Heart right ventricle (tissue), 16 donors: ENCODE results near the gene MTPN. TPM values are rescaled to one million over a fixed set of nuclear protein-coding genes. Genes with fewer than 3 reads are reported as not detected.

Source experiments
- ATAC-seq, 8 donors: fragments of 200-7000 bp; cut with Tn5 transposase; one replicate each; pipeline ENCODE4 v1.9.1; 2020; ENCODE audit warnings: mild to moderate bottlenecking in 8 of 8, moderate library complexity in 8 of 8, moderate number of reproducible peaks in 1 of 8
- DNase-seq, 2 donors: peaks; one replicate each; pipeline ENCODE4 v3.0.0-alpha.2; 2020
- H3K27ac ChIP-seq, 10 donors: fragments of 200-600 bp; sonication (generic) in 2 of 10; one replicate each; pipeline versions ENCODE4 v1.5.0 to v1.8.0; 2020 to 2022; ENCODE audit warnings: mild to moderate bottlenecking in 3 of 10
- H3K27me3 ChIP-seq, 7 donors: fragments of 200-600 bp; one replicate each; pipeline ENCODE4 v1.8.0; 2021 to 2022; ENCODE audit warnings: mild to moderate bottlenecking in 2 of 7
- H3K36me3 ChIP-seq, 9 donors: fragments of 200-600 bp; sonication (generic) in 1 of 9; one replicate each; pipeline versions ENCODE4 v1.5.0 to v1.8.0; 2020 to 2022; ENCODE audit warnings: mild to moderate bottlenecking in 2 of 9
- H3K4me1 ChIP-seq, 9 donors: fragments of 200-600 bp; sonication (generic) in 1 of 9; one replicate each; pipeline versions ENCODE4 v1.5.0 to v1.8.0; 2020 to 2022; ENCODE audit warnings: mild to moderate bottlenecking in 4 of 9
- H3K4me3 ChIP-seq, 10 donors: fragments of 200-600 bp; sonication (generic) in 2 of 10; one replicate each; pipeline versions ENCODE4 v1.5.0 to v1.8.0; 2020 to 2022; ENCODE audit warnings: mild to moderate bottlenecking in 7 of 10, moderate library complexity in 2 of 10
- H3K9me3 ChIP-seq, 11 donors: fragments of 200-600 bp in 10 of 11; sonication (generic) in 2 of 11; one replicate each; pipeline versions ENCODE4 v1.5.0 to v1.8.0; 2013 to 2022; ENCODE audit warnings: mild to moderate bottlenecking in 2 of 11, control low read depth in 1 of 11, moderate library complexity in 1 of 11
- WGBS, 2 donors: extraction: QIAGEN DNeasy Blood & Tissue Kit; methylation state at CpG; one replicate each; pipeline ENCODE4 v1.1.7; 2013; ENCODE audit warnings: inconsistent platforms in 1 of 2; 5-methylcytosine and 5-hydroxymethylcytosine counted together
- intact Hi-C, 10 donors: fragments of 100-400 bp; cut with DNase I; formaldehyde crosslinking; loops; one replicate each; pipeline versions ENCODE4 v1.11.1 to v1.14.2; 2022
- polyA plus RNA-seq, 2 donors: library from polyadenylated mRNA; stranded (reverse); fragments of 200-250 nt; gene quantifications; one replicate each; pipeline ENCODE4 v1.2.3, GENCODE V29; 2013
- total RNA-seq, 10 donors: library from RNA; stranded (reverse); fragmentation: NEBNext Ultra II Directional in 3 of 10; extraction: Animal tissue kit (Norgen Biotek cat#: 25700) in 3 of 10; gene quantifications; one replicate each; pipeline versions ENCODE4 v1.2.1 to v1.2.4, GENCODE V29; 2021 to 2023
- TF ChIP-seq, protein P1 (sequence below), 9 donors: fragments of 200-600 bp; sonication (generic) in 2 of 9; IDR thresholded peaks; one replicate each; pipeline versions ENCODE4 v1.5.0 to v1.8.0; 2021 to 2022; ENCODE audit warnings: antibody characterized with exemption in 9 of 9, mild to moderate bottlenecking in 5 of 9, moderate library complexity in 1 of 9
- donor health status: Arrhythmogenic right ventricular cardiomyopathy.
- donor health status: ischemic (EF 13 %, LVEDD 7.1; RV severe dilation, severe dysfunction).
- donor health status: healthy with polysubstance abuse.
- donor health status: DM: no; HTN: yes; CAD: no.
- donor health status: DM: no; HTN: no; CAD: no.
- donor health status: ischemic (EF 25% LVEDD 6.9; RV normal size, moderate dysfunction).
- donor health status: ischemic (EF 25% LVEDD 5.7; RV mildly dilated, moderate dysfunction).
- donor health status: healthy.
- donor health status: DM: yes; HTN: yes; CAD: no.
- donor health status: Ischemic cardiomyopathy.
- donor health status: ischemic (EF 35%, LVEDD 5.7; RV mildly dilated, moderate dysfunction).
- donor health status: nonischemic (EF 11% LVEDD 7.7; RV severe dilation, severe dysfunction).
- donor health status: DM: yes; HTN: yes; CAD: no.
- donor health status: PGD.
- donor health status: ischemic (EF 29% LVEDD 5.4; RV normal size, mild dysfunction).
- donor health status: nonischemic (EF 23%, LVEDD 6.1; RV moderate dilation, normal function).

The MTPN gene
- total and polyA plus RNA-seq, 12 donors: 15.7 to 107 (median 80.7) TPM

DNA sequence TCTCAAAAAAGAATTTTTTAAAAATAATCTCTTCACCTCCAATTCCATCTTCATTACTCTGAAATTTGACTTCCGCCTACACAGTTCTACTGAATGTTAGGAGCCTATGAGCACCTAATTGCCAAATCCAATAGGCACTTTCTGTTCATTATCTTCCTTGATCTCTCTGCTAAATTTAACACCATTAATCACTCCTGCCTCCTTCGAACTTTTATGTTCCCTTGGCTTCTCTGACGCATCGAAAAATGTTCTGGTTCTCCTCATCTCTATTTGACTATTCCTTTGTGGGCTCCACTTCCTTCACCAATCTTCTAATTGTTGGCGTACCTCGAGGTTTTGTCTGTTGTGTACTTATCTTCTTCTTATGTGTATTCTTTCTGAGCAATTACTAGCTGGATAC lies 87.3 kb downstream of the MTPN start:
- no peaks in the 10 kb centered on the region for H3K9me3 ChIP-seq
- no peak for ATAC-seq
- H3K4me1 ChIP-seq: peaks cover 0 to 6% (median 0%) of the 10 kb centered on the region in 9 donors
- no peak overlapping the region for H3K4me3 ChIP-seq
- DNase-seq: no peak
- no peaks in the 10 kb centered on the region for H3K36me3 ChIP-seq
- no peaks in the 10 kb centered on the region for H3K27me3 ChIP-seq
- TF ChIP-seq, protein P1, sequence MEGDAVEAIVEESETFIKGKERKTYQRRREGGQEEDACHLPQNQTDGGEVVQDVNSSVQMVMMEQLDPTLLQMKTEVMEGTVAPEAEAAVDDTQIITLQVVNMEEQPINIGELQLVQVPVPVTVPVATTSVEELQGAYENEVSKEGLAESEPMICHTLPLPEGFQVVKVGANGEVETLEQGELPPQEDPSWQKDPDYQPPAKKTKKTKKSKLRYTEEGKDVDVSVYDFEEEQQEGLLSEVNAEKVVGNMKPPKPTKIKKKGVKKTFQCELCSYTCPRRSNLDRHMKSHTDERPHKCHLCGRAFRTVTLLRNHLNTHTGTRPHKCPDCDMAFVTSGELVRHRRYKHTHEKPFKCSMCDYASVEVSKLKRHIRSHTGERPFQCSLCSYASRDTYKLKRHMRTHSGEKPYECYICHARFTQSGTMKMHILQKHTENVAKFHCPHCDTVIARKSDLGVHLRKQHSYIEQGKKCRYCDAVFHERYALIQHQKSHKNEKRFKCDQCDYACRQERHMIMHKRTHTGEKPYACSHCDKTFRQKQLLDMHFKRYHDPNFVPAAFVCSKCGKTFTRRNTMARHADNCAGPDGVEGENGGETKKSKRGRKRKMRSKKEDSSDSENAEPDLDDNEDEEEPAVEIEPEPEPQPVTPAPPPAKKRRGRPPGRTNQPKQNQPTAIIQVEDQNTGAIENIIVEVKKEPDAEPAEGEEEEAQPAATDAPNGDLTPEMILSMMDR (IDR thresholded peaks at IDR 0.05): no peak
- 87 to 96% methylated on average over 6 of the region's 6 CpGs for WGBS, 2 donors
- intact Hi-C loops: no loop called here
- H3K27ac ChIP-seq: no peak overlapping the region

DNA sequence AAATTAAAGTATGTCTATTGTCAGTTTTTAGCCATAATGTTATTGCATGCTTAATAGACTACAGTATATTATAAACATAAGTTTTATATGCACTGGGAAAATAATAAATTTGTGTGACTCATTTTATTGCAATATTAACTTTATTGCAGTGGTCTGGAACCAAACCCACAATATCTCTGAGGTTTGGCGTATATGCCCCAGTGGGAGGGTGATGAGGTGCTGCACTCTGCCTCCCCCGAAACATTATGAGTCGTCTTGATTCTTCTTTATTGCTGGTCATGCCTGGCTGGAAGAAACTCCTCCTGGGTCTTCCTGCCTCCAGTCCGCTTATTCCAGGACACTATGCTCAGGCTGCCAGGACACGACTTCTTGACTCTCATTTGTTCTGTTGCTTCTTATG lies 88.4 kb downstream of the MTPN start:
- Histone ChIP-seq H3K4me1 (peaks cover 0 to 11% (median 0%) of the 10 kb centered on the region in 9 donors), H3K9me3 (no peaks in the 10 kb centered on the region), H3K4me3 (no peak overlapping the region), H3K27ac (no peak overlapping the region), H3K36me3 (no peaks in the 10 kb centered on the region), H3K27me3 (no peaks in the 10 kb centered on the region)
- TF ChIP-seq, protein P1 (IDR thresholded peaks at IDR 0.05): no peak
- intact Hi-C loops: no loop called here
- WGBS, 2 donors: 89% methylated on average over 5 of the region's 5 CpGs
- DNase-seq: no peak
- no peak for ATAC-seq

DNA sequence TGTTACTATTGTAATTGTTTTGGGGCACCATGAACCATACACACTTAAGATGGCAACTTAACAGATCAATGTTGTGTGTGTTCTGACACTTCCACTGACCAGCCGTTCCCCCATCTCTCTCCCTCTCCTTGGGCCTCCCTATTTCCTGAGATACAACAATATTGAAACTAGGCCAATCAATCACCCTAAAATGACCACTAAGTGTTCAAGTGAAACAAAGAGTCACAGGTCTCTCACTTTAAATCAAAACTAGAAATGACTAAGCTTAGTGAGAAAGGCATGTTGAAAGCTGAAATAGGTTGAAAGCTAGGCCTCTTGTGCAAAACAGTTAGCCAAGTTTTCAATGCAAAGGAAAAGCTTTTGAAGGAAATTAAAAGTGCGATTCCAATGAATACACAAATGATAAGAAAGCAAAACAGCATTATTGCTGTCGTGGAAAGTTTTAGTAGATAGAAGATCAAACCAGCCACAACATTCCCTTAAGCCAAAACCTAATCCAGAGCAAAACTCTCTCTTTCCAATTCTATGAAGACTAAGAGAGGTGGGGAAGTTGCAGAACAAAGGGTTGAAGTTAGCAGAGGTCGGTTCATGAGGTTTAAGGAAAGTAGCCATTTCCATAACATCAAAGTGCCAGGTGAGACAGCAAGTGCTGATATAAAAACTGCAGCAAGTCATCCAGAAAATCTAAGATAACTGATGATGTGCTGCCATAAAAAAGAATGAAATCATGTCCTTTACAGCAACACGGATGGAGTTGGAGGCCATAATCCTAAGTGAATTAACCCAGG lies 90.6 kb downstream of the MTPN start:
- Histone ChIP-seq H3K27ac (no peak overlapping the region), H3K36me3 (no peaks in the 10 kb centered on the region), H3K9me3 (no peaks in the 10 kb centered on the region), H3K4me3 (no peak overlapping the region), H3K27me3 (no peaks in the 10 kb centered on the region), H3K4me1 (peaks cover 0 to 11% (median 0%) of the 10 kb centered on the region in 9 donors)
- TF ChIP-seq, protein P1 (IDR thresholded peaks at IDR 0.05): no peak
- DNase-seq (no peak), ATAC-seq (no peak)
- 80 to 88% methylated on average over 5 of the region's 5 CpGs for WGBS, 2 donors
- intact Hi-C loops: no loop called here

DNA sequence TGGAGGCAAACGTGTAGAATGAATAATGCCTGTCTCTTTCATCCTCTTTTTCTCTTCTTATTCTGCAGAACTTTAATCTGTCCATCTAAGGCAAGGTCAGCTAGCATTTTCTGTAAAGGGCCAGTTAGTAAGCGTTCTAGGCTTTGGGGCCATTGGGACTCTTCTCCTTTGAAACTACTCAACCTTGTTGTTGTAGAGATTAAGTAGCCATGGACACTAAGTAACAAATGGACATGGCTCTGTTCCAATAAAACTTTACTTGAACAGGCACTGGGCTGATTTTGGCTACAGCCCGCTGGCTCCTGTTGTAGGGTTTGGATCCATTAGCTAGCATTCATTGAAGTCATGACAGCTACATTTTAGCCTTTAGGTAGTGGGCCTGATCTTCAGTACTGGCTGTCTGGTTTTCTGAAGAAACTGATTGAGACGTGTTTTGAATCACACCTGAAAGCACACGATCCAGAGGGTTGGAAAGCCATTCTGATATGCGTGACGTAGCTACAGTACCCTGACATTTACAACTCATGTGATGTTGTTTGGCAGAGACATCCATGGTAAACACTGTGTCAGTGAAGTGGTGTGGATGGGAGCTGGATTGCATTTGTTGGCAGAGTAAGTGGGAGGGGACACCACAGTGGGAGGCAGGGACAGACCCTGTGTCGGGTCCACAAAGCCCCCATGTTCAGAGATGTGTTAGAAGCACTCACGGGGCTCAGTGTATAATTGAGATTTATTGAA lies 92.5 kb downstream of the MTPN start:
- intact Hi-C loops: no loop called here
- TF ChIP-seq, protein P1 (IDR thresholded peaks at IDR 0.05): no peak
- peak overlapping the region in 2 of 10 donors; percentile 5 to 10 for H3K27ac ChIP-seq
- H3K27me3 ChIP-seq: no peaks in the 10 kb centered on the region
- no peak for DNase-seq
- H3K4me3 ChIP-seq: no peak overlapping the region
- WGBS, 2 donors: 54 to 59% methylated on average over 9 of the region's 9 CpGs
- peak; percentile 53 to 90 (median 76) for ATAC-seq
- H3K4me1 ChIP-seq: peaks cover 0 to 11% (median 0%) of the 10 kb centered on the region in 9 donors
- H3K36me3 ChIP-seq: no peaks in the 10 kb centered on the region
- no peaks in the 10 kb centered on the region for H3K9me3 ChIP-seq
